ENCODE data around the gene MOB1A.

- TF ChIP-seq CTCF (IDR thresholded peaks at IDR 0.05) (no peak), POLR2A (IDR thresholded peaks at IDR 0.05) (no peak), POLR2AphosphoS5 (IDR thresholded peaks at IDR 0.05) (no peak)
Observed at GRCh38 chr2:74221091-74221490, 42.4 kb upstream of the MOB1A start.
